HG02870 (cell line): ENCODE results near the gene ETV6.
A peak's percentile ranks its signal among the peaks of the same experiment; 100 is the strongest.

Experiments
- ATAC-seq: cut with Tn5 transposase; IDR thresholded peaks from one replicate; pipeline ENCODE4 v1.9.1; 2021; ENCODE audit warnings: mild to moderate bottlenecking, moderate library complexity; ENCODE audit not compliant: unreplicated experiment

The ETV6 gene

DNA sequence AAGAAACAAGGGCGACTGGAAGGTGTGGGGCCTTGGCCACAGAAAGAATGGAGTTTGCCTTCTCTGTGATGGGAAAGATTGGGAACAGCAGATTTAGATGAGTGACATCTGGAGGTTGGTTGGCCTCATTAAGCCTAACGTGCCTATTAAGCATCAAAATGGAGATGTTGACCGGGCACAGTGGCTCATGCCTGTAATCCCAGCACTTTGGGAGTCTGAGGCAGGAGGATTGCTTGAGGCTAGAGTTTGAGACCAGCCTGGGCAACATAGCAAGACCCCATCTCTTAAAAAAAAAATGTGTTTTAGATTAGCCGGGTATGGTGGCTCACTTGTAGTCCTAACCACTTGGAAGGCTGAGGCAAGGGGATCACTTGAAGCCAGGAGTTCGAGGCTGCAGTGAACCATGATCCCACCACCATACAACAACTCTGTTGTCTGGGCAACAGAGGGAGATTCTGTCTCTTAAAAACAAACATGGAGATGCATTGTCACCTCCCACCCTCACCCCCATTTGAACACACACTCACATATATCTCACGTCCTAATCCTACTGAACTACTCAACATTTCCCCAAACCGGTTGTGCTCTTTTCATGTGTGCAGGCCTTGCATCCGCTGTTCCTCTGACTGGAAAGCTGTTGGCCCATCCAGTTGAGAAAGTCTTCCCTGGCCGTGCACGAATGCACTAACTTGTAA lies 172.1 kb downstream of the ETV6 start:
- no peak for ATAC-seq

DNA sequence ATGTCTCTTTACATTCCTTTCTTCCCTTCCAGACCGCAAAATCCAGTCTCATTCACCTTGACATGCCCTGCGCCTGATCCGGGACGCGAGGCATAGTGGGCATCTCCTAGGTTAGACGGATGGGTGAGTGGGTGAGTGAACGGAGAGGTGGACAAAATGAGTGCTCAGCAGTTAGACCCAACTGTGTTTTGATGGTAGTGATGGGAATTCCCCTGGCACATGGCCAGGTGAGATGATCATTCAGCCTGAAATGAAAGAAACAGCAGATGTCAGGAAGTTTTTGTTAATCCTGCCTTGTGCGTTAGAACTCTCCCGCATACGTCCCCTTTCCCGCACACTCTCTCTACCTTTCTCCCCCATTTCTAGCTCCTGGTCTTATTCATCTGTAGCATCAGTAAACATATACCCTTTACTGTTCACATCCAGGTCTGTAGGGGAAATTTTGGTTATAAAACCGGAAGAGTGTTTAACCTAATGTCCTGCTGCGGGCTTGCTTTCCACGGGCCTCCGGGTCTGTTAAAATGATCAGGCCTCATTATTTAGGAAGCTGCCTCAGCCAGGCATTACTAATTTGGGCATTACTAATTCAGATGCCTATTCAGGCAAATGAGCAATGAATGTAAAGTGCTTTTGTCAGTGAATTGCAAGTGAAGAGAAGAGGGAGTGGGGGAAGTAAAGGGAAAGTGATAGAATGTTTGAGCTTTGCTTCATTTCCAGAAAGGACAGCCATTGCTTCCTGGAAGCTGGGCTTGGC lies 172.8 kb downstream of the ETV6 start:
- ATAC-seq = peak; percentile 46

DNA sequence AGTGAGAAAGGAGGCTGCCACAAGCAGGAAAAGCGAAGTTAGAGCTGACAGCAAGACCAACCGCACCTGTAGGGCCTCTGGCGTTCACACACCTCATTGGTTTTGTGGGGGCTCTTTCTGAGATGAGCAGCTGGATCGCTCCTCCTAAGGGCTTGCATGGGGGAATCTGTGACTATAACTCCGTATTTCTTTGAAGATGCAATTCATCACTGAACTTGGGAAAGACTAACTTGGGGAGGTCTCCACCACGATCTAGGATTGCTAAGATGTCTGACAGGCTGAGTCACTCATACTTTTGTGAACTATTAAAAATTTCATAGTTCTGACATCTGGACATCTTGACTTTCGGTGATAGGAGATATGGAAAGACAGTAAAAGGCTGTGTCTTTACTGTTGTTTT lies 173.6 kb downstream of the ETV6 start:
- ATAC-seq = no peak

DNA sequence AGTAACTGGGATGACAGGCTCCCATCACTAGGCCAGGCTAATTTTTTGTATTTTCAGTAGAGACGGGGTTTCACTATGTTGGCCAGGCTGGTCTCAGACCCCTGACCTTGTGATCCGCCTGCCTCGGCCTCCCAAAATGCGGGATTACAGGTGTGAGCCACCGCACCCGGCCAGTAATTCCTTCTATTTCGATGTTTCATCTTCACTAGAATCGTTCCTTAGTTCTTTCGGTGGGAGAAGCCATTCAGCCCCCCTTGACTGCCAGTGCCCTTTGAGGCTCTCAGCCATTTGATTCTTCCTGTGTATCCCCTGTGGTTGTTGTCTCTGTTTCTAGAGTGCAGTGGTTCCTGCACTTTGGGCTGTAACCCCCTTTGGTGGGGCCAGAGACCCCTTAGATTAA lies 174.1 kb downstream of the ETV6 start:
- no peak for ATAC-seq

DNA sequence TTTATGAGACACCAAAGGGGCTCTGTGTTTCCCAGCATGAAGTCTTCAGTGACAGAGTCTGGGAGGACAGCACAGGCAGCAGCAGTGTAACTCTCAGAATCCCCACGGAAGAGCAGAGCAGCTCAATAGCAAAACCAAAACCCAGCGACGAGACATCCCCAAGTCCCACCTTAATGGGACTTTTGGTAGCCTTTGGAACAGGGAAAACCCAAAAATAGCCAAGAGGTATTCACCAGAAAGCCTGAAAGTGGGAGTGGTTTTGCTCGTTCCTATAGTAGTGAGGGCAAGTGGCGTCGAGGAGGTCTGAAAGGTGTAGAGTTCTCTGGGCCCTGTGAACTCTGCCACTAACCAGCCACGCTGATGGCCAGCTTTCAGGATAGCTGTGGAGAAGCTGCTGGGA lies 174.6 kb downstream of the ETV6 start:
- no peak for ATAC-seq

DNA sequence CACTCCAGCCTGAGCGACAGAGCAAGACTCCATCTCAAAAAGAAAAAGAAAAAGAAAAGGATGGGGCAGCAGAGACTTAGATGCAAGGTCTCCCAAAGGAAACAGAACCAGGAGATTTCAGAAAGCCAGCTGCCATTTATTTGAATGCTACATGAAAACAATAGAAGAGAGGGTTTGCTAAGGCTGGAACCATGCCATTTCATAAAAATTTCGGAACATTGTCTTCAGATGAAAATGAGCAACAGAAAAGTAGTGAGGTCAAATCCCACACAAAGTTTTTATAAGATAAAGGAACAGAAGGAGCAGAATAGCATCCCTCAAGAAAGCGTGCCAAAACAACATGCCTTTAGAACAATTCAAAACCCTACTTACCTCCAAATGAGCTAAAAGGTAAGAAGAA lies 175.3 kb downstream of the ETV6 start:
- ATAC-seq = no peak

DNA sequence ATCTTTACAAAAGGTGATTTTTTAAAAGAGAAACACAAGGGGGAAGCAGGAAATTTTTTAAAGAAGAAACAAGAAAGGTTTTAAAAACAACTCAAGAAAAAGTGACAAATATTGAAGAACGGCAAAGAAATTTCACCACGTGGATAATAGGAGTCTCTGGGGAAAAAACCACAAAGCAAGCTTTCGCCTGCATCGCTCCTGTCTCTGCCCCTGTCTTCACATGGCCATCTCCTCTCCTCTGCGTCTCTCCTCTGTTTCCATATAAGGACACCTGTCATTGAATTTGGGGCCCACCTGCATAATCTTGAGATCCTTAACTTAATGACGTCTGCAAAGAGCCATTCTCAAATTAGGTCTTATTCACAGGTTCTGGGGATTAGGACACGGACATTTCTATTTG lies 175.8 kb downstream of the ETV6 start:
- ATAC-seq = no peak

DNA sequence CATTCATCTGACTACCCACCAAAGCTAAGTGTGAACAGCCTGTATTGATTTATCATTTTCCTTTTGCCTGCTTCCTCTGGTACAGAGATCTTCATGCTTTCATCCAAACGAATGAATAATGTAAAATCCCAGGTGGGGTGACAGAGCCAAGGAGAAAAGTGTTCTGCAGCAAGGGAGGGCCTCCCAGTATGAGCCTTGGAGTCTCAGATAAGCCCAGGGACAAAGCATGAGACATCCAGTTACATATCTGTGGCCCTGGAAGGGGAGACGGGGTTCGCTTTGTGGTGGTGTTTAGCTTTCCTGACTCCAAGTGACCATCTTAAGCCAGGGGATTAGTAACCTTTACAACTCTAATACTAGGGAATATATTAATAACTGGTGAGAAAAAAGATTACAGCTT lies 177.1 kb downstream of the ETV6 start:
- no peak for ATAC-seq

DNA sequence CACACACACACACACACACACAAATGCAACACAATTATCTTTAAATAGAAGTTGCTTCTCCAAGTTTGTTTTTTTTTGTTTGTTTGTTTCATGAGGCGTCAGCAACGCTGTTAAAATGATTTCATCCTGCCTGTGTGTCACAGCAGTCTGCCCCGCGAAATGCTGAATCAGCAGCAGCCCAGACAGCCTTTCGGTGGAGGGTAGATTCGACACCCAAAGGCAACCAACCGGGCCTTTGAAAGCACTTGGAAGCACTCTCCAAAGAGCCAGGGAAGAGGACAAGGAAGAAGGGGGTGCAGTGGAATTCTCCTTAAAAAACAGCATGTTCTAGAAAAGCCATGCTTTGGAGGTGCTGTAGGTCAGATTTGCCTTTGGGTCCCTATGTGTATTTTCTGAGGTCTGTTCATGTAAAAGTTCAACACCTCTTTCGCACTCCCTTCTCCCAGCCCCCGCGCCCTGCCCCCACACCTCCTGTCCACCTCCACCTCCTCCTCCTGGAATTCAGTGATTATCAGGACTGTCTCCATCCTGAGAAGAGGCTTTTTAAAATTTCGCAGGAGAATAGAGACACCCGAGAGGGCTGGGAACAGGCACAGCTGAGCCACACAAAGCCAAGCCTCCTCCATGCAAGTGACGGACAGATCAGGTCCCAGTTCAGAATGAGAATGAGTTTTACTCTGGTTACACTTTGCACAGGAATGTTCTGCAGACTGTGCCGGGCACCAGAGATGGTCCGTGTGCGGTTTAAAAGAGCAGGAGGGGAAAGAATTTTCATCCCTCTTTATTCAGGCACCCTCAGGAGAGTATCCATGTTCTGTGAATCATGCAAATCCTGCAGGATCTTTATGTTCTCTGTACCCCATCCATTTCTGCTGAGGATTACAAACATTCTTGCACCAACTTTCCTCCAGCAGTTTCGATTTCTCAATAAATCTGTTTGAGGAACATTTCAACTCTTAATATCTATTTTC lies 177.9 kb downstream of the ETV6 start:
- ATAC-seq = no peak

DNA sequence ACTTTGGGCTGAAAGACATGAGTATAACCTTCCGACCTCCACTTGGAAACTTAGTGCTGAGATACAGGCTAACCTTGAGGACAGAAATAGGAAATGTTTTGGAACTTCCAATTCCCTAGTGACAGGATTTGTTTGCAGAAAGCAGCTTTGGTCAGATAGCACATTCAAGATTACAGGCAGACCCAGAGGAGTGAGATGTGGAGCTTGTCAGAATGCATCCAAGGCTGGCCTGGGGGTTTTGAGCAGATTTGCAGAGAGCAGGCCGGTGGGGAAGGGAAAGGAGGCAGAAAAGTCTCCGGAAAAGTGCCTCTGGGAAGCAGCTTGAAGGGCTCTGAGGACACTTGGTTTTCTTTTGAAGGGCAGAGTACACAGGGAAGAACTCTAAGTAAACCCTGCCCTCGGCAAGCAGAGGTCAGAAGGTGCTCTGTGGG lies 180.3 kb downstream of the ETV6 start:
- ATAC-seq = no peak

DNA sequence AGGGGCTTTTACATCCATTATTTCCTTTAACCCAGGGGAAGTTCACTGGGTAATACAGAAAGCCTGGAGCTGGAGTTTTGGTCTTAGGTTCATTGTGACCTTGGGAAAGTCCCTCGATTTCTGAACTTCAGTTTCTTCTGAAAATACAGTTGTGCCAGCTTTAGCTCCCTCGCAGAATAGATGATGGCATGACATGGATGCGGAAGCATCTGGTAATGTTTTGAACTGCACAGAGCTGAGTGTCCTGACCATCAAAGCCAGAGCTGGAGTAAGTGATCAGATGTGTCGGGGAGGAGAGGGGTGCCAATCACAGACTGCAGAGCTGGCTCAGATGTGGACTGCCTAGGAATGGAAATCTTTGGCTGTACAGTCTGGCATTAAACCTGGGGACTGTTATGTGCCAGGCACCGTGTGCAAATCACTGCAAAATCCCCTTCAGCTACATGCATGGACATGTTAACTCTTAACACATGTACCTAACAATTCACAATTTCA lies 180.9 kb downstream of the ETV6 start:
- no peak for ATAC-seq

DNA sequence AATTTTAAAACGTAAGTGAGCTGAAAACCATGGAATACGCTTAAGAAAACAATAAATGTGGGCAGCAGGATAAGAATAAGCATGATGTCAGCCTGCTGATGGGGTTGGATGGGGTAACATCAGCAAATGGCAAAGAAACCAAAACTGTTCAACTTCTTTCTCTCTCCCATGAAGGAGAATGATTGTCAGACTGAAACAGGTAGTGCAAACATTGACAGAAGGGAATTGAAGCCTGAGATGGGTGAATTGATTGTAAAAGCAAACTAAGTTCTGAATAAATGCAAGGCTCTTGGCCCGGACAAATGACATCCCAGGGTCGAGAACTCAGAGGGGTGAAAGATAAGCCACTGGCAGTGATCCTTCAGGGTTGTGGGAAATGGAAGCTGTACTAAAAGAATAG lies 182.6 kb downstream of the ETV6 start:
- ATAC-seq = no peak

DNA sequence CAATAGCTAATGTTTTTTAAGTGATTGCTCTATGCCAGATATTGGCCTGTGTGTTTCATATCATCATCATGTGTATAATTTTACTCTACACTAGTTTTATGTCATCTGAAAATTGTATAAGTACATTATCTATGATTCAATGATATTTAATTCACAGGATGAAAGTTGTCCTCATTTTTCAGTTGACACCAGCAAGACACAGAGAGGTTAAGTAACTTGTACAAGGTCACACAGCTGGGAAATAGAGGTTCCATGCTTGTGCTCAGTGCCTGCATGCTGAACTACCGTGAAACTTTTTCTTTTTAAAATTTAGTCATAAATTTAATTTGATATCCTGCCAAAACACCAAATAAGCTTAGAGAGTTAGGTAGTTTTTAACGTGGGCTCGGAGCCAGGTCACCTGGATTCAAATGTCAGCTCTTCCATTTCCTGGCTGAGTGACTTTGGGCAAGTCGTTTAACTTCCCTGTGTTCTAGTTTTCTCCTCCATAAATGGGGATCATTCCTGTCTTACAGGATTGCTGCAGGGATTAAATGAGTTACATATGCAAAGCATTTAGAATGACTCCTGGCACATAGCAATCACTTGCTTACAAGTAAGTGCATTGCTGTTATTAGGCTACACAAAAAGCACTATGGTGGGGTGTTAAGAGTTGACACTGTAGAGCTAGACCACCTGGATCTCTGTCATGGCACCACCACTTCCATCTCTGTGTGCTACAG lies 183.9 kb downstream of the ETV6 start:
- ATAC-seq = no peak

DNA sequence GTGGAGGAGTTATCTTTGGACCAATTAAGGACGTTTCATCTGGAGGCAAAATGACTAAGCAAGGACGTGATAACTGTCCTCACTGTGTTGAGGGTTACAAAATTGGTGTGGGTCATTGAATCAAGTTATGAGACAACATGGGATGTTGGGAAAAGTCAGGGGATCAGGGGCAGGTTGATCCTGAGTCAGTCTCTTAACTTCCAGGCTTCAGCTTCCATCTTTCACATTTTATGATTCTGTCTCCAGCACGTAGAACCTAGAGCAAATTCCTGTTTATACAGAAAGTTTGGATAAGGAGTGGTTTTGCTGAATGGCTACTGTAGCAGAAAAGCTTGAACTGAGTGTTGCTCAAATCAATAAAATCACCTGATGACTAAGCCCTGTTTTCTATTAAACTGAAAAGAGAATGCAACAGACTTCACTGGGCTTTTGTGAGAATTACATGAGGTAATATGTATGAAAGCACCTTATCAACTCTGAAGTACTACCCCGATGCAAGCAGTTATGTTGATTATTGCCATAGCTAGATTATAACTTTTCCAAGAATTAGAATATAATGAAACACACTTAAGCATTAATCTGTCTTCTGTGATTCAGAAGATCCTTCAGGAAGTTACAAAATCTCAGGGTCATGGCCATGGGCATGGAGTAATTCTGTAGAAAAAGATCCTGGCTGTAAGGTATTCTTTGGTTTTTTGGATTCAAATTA lies 184.8 kb downstream of the ETV6 start:
- no peak for ATAC-seq

DNA sequence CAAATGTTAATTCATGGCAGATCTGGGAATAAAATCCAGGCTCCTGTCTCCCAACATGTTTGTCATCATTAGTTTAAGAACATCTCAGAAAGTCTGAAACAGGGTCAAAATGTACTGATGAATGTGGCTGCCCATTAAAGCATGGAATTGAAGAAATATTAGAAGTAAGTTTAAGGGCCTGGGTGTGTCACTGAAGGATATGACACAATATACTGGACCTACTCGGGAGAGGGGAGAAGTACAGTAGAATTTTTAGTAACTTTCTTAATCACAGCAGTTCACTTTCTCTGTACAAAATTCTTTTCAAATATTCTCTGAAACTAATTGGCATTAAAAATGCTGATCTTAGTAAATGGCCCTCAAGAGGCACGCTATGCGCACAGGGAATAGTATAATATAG lies 185.5 kb downstream of the ETV6 start:
- ATAC-seq = no peak

DNA sequence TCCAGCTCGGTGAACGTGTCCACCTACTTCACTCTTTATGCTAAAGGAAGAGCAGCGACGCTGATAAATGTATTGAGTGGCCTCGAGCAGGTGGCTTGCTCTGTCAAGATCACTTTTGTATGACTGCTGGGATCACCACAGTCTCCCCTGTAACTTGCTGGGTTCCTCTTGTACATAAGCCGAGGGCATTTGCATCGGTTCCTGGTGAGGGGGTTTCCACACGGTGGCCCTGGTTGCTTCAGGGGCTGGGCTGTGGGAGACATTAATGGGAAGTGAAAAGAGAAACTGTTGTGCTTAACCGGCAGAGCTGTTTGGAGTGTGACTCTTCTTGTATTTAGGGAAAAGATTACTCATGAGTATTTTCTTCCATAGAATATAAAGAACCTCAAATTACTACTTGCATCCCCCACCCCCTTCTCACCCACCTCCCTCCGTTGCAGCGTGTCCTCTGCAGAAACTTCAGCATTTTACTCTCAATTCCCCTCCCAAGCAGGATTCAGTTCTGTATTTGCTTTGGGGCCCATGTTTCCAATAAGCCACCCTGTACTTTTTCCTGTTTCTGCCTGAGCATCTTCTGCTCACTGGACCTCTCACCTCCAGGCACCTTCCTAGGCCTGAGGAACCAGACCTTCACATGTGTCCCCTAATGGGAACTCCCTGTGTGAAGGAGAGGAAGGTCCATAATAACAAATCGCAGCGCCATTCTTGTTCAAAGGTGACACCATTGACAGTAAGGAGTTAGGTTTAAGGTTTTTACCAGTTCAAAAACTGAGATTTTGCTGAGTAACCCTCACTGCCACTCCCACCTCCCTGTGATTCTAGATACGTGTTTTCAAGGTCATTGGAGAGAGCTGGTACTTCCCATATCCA lies 187.0 kb downstream of the ETV6 start:
- ATAC-seq = peak; percentile 84

DNA sequence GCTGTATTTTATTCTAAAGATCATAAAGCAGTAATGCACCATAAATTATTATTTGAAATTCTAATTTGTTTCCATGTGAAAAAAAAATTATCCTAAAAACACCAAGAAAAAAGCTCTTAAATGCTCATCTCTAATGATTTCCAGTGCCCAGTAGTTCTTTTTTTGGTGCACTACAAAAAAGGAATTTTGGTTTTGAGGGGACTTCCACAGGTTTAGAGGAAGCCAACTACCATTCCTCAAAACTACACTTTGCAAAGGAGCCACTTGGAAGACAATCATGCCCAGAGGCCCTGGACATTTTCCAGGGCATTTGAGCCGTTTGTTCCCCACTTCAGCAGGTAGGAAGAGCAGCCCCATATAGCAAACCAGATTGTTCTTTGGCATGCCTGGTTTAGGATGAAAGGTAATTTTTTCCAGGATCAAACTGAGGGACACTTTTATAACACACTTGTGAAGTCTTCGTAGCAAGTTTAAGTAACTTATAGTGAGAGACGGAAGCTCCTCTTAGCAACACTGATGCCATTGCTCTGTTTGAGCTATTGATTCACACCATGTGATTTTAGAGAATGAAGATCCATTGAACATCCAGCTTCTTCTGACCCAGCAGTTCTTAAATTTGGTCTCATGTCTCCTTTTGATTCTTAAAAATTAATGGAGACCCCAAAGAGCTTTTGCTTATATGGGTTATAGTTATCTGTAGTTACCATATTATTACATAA lies 187.9 kb downstream of the ETV6 start:
- no peak for ATAC-seq

DNA sequence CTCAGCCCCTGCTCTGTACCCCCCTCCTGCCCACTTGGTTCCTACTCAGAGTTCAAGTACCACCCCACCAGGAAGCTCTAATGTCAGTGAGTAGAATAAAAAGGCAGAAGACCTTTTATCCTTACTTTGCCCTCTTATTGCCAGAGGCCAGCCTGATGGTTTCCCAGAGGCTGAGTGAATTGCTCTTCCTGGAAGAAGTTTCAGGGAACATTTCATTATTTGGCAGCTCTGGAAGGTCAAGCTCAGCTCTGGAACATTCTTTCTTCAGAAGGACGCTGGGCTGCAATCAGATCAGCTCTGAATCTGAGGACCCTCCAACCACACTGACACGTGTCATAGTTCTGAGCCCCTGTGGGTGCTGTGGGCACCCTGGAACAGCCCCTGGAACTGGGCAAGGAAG lies 188.9 kb downstream of the ETV6 start:
- ATAC-seq = no peak
